Muscle layer of colon (tissue), 2 donors: ENCODE measurements around the gene ULBP3.

Experiments
- H3K27ac ChIP-seq: one replicate; pipeline ENCODE4 v1.7.0; 2013; ENCODE audit warnings: low read depth, mild to moderate bottlenecking, low read length, moderate library complexity
- H3K27me3 ChIP-seq, 2 donors: one replicate each; pipeline ENCODE4 v1.7.0; 2013; ENCODE audit warnings: low read length in 2 of 2, mild to moderate bottlenecking in 2 of 2; ENCODE audit not compliant: insufficient read depth in 2 of 2, control insufficient read depth in 1 of 2
- H3K36me3 ChIP-seq: one replicate; pipeline ENCODE4 v1.7.0; 2013; ENCODE audit warnings: mild to moderate bottlenecking, low read length; ENCODE audit not compliant: insufficient read depth
- H3K4me1 ChIP-seq: one replicate; pipeline ENCODE4 v1.7.0; 2013; ENCODE audit warnings: mild to moderate bottlenecking, low read length; ENCODE audit not compliant: insufficient read depth
- H3K4me3 ChIP-seq, 2 donors: one replicate each; pipeline ENCODE4 v1.7.0; 2013; ENCODE audit warnings: low read length in 2 of 2, low read depth in 1 of 2, mild to moderate bottlenecking in 1 of 2, moderate library complexity in 1 of 2
- H3K9ac ChIP-seq: one replicate; pipeline ENCODE4 v1.7.0; 2013; ENCODE audit warnings: low read length
- H3K9me3 ChIP-seq: one replicate; pipeline ENCODE4 v1.7.0; 2013; ENCODE audit warnings: mild to moderate bottlenecking, low read length
- donor health status: abdominal sarcoma.
- donor health status: Adenocarcinoma of cecum.

The ULBP3 gene

GRCh38 chr6:150056916-150057315 lies 12.0 kb downstream of the ULBP3 start:
- no peaks in the 10 kb centered on the region for H3K36me3 ChIP-seq
- H3K27ac ChIP-seq: no peak overlapping the region
- H3K27me3 ChIP-seq: peaks cover 0 to 6% of the 10 kb centered on the region in 2 donors
- H3K4me3 ChIP-seq: no peak overlapping the region
- no peak overlapping the region for H3K9ac ChIP-seq
- no peaks in the 10 kb centered on the region for H3K4me1 ChIP-seq
- H3K9me3 ChIP-seq: no peaks in the 10 kb centered on the region

DNA sequence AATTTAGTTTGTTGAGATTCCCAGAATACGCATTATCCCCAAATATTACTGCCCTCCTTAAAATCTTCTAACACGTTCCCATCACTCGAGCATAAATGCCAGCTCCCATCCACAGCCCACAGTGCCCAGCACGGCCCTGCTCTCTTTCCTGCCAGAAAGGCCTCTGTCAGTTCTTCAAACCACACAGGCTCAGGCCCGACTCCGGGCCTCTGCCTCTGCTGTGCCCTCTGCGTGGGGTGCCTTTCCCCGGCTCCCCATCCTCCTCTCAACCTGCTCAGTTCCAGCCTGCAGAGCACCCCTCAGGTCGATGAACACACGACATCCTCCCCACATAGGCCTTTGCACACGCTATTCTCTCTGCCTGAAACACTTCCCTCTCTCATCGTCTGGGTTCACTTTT lies 12.8 kb downstream of the ULBP3 start:
- Histone ChIP-seq H3K27me3 (peaks cover 0 to 6% of the 10 kb centered on the region in 2 donors), H3K9ac (no peak overlapping the region), H3K36me3 (no peaks in the 10 kb centered on the region), H3K9me3 (no peaks in the 10 kb centered on the region), H3K4me3 (no peak overlapping the region), H3K4me1 (no peaks in the 10 kb centered on the region), H3K27ac (no peak overlapping the region)

- peaks cover 0 to 6% of the 10 kb centered on the region in 2 donors for H3K27me3 ChIP-seq
- H3K9ac ChIP-seq: no peak overlapping the region
- no peaks in the 10 kb centered on the region for H3K36me3 ChIP-seq
- no peaks in the 10 kb centered on the region for H3K4me1 ChIP-seq
- no peaks in the 10 kb centered on the region for H3K9me3 ChIP-seq
- H3K4me3 ChIP-seq: no peak overlapping the region
- no peak overlapping the region for H3K27ac ChIP-seq
Observed at GRCh38 chr6:150055131-150055530, 13.8 kb downstream of the ULBP3 start.

- Histone ChIP-seq H3K36me3 (no peaks in the 10 kb centered on the region), H3K4me1 (no peaks in the 10 kb centered on the region), H3K27ac (no peak overlapping the region), H3K9me3 (no peaks in the 10 kb centered on the region), H3K27me3 (peaks cover 0 to 6% of the 10 kb centered on the region in 2 donors), H3K9ac (no peak overlapping the region), H3K4me3 (no peak overlapping the region)
Observed at GRCh38 chr6:150053450-150053849, 15.5 kb downstream of the ULBP3 start.

- Histone ChIP-seq H3K4me1 (no peaks in the 10 kb centered on the region), H3K4me3 (no peak overlapping the region), H3K36me3 (no peaks in the 10 kb centered on the region), H3K9ac (no peak overlapping the region), H3K27ac (no peak overlapping the region), H3K27me3 (peaks cover 0 to 6% of the 10 kb centered on the region in 2 donors), H3K9me3 (no peaks in the 10 kb centered on the region)
Observed at GRCh38 chr6:150050846-150051245, 18.1 kb downstream of the ULBP3 start.

GRCh38 chr6:150048099-150048498 lies 20.8 kb downstream of the ULBP3 start:
- H3K4me3 ChIP-seq: no peak overlapping the region

GRCh38 chr6:150046943-150047342 lies 22.0 kb downstream of the ULBP3 start:
- no peaks in the 10 kb centered on the region for H3K27me3 ChIP-seq
- H3K9me3 ChIP-seq: no peaks in the 10 kb centered on the region

More at GRCh38 chr6:150048099-150048498, 20.8 kb downstream of the ULBP3 start:
- Histone ChIP-seq H3K9me3 (no peaks in the 10 kb centered on the region), H3K27me3 (peaks cover 0 to 6% of the 10 kb centered on the region in 2 donors), H3K9ac (no peak overlapping the region), H3K27ac (no peak overlapping the region), H3K36me3 (no peaks in the 10 kb centered on the region), H3K4me1 (no peaks in the 10 kb centered on the region)

GRCh38 chr6:150044621-150045145 lies 24.2 kb downstream of the ULBP3 start:
- H3K27ac ChIP-seq: no peak overlapping the region
- no peak overlapping the region for H3K4me3 ChIP-seq
- no peaks in the 10 kb centered on the region for H3K4me1 ChIP-seq
- H3K36me3 ChIP-seq: no peaks in the 10 kb centered on the region
- H3K9me3 ChIP-seq: no peaks in the 10 kb centered on the region
- peaks cover 0 to 11% of the 10 kb centered on the region in 2 donors for H3K27me3 ChIP-seq
- H3K9ac ChIP-seq: no peak overlapping the region

More at GRCh38 chr6:150046943-150047342, 22.0 kb downstream of the ULBP3 start:
- H3K4me1 ChIP-seq: no peaks in the 10 kb centered on the region
- no peak overlapping the region for H3K4me3 ChIP-seq
- no peaks in the 10 kb centered on the region for H3K36me3 ChIP-seq
- H3K9ac ChIP-seq: no peak overlapping the region
- no peak overlapping the region for H3K27ac ChIP-seq

GRCh38 chr6:150043501-150044412 lies 25.2 kb downstream of the ULBP3 start:
- Histone ChIP-seq H3K4me1 (no peaks in the 10 kb centered on the region), H3K9me3 (no peaks in the 10 kb centered on the region), H3K4me3 (no peak overlapping the region), H3K36me3 (no peaks in the 10 kb centered on the region), H3K27me3 (peaks cover 8 to 19% of the 10 kb centered on the region in 2 donors), H3K27ac (no peak overlapping the region), H3K9ac (no peak overlapping the region)

- no peaks in the 10 kb centered on the region for H3K36me3 ChIP-seq
- no peaks in the 10 kb centered on the region for H3K4me1 ChIP-seq
- no peak overlapping the region for H3K9ac ChIP-seq
- no peak overlapping the region for H3K27ac ChIP-seq
- H3K27me3 ChIP-seq: peaks cover 14 to 25% of the 10 kb centered on the region in 2 donors
- H3K4me3 ChIP-seq: no peak overlapping the region
- H3K9me3 ChIP-seq: no peaks in the 10 kb centered on the region
Observed at GRCh38 chr6:150043096-150043495, 25.8 kb downstream of the ULBP3 start.

- H3K9ac ChIP-seq: no peak overlapping the region
- H3K4me3 ChIP-seq: peak overlapping the region; percentile 9 to 16
- peaks cover 35 to 48% of the 10 kb centered on the region in 2 donors for H3K27me3 ChIP-seq
- no peak overlapping the region for H3K27ac ChIP-seq
- no peaks in the 10 kb centered on the region for H3K9me3 ChIP-seq
- H3K36me3 ChIP-seq: no peaks in the 10 kb centered on the region
- H3K4me1 ChIP-seq: peaks cover 6% of the 10 kb centered on the region
Observed at GRCh38 chr6:150038202-150039062, 30.5 kb downstream of the ULBP3 start.
